GM10847 (cell line): ENCODE results near the gene ABL1.

Source experiments
- POLR2A ChIP-seq: IDR thresholded peaks from 2 replicates; pipeline ENCODE4 v1.6.1; 2011; ENCODE audit not compliant: insufficient read length; ENCODE audit errors: extremely low read depth

The ABL1 gene

DNA sequence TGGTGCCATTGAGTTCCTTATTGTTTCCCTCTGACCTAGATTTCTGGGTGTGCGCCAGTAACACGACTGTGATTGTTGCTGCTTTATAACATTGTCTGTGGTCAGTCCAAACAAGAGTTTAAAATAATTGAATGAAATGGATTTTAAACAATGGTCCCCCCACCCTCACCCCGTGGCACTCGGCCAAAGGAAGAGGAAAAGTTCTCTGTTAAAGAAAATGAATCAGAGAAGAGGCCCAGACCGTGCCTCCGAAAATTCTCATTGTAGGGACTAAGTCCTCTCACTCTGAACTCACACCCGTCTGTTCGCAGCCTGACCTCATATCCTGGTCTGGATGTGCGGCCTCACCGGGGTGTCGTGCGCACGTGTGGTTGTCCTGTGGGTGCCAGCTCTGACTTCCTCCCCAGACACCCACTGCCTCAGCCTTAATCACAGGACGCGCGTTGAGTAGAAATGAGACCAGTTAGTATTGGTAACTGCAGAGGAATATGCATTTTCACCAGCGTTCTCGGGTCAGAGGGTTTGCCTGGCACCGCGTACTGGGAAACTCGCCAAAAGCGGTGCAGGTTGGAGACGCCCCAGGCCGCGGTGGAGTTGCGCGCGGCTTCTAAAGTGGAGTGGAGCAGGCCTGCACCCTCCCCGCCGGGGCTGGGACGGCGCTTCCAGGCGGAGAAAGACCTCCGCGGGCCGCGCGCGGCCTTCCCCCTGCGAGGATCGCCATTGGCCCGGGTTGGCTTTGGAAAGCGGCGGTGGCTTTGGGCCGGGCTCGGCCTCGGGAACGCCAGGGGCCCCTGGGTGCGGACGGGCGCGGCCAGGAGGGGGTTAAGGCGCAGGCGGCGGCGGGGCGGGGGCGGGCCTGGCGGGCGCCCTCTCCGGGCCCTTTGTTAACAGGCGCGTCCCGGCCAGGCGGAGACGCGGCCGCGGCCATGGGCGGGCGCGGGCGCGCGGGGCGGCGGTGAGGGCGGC, at the start of gene ABL1:
Gene ABL1, plus strand, starts transcription at position 884 of the 966 bp plus-strand sequence. CDS start 193 bp downstream, outside the sequence.
- TF ChIP-seq POLR2A = peak; percentile 45

DNA sequence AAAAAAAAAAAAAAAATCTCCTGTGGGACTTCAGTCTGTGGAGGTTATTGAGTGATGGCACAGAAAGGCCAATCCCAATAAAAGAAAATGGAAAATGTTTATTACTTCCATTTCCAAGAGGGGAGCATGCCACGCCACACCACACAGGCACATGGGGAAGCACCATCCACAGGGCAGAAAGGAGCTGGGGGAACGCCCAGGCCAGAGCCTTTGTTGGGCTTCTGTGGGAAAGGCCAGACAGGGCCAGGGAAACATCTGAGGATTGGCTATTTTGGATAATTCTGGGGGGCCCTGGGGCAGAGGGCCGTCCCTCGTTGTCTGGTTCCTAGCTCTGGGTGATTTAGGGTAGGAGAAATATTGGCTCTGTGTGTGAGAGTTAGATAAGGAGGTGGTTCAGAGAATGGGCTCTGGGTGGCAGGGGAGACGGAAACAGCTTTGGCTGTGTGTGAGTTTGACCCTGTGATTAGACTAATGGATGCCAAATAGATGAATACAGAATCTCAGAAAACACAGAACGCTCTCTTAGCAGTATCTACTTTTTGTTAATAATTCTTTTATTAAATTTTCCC, 49.0 kb upstream of the ABL1 start:
- TF ChIP-seq POLR2A = no peak

DNA sequence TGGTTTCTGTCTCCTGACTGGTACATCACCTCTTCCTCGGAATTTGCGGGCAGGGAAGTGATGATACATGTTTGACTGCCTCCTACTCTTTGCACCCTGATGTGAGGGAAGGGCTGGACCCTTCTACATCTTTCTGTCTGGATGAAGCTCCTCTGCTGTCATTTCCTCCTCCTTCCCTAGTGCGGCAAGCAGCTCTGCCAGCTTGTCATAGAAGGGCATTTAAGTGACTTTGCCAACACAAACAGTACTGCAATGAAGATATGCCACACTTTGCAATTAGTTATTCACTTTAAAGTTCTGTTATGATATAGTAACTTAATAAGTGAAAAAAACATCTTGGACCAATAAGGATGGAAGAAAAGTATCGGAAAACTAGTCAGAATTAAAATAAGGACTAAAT, 48.5 kb upstream of the ABL1 start:
- no peak for TF ChIP-seq POLR2A

DNA sequence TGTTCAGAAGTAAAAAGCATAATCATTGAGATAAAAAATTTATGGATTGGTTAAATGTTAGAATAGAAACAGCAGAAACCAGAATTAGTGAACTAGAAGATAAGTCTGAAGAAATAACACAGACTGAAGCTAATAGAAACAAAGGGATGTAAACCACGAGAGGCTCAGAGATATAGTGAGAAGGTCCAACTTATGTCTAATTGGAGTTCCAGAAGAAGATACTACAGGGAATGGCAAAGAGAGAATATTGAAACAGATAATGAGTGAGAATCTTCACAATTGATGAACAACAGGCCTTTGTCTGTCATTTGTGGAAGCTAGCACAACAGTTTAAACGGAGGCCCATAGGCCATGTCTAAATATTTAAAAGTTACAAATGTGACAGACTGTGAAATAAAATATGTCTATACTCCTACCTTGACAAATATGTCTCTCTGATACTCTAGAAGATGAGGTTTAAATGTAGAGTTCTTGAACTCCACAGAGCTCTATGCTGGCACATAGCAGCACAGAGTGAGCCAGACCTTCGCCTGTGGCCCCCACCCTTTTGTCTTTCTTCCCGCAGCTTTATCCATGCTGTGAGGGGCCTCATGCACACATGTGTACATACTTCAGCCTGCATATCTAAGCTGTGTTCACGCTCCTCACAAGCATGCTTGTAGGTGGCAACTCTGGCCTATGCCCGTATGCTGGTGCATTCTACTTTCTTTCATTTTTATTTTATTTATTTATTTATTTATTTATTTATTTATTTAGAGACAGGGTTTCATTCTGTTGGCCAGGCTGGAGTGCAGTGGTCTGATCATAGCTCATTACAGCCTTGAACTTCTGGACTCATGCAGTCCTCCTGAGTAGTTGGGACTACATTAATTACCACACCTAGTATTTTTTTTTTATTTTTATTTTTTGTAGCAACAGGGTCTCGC, 45.0 kb upstream of the ABL1 start:
- no peak for TF ChIP-seq POLR2A

DNA sequence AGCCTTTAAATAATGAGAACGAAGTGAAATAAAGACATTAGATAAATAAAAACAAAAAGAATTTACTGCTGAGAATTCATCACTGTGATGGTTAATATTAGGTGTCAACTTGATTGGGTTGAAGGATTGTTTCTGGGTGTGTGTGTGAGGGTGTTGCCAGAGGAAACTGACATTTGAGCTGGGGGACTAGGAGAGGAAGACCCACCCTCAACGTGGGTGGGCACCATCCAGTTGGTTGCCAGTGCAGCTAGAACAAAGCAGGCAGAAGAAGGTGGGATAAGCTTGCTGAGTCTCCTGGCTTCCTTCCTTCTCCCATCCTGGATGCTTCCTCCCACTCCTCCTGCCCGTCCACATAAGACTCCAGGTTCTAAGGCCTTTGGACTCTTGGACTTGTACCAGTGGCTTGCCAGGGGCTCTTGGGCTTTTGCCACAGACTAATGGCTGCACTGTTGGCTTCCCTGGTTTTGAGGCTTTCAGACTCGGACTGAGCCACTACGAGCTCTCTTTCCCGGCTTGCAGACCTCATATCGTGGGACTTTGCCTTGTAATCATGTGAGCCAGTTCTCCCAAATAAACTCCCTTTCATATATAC, 43.7 kb upstream of the ABL1 start:
- no peak for TF ChIP-seq POLR2A

DNA sequence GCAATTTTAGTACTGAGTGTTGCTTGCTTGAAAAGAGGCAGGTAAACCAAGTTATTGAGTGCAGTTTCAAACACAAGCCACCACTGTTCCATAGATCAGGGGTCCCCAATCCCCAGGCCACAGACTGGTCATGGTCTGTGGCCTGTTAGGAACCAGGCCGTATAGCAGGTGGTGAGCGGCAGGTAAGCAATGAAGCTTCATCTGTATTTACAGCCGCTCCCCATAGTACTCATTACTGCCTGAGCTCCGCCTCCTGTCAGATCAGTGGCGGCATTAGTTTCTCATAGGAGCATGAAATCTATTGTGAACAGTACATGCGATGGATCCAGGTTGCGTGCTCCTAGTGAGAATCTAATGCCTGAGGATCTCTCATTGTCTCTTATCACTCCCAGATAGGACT, 41.5 kb upstream of the ABL1 start:
- TF ChIP-seq POLR2A = no peak

DNA sequence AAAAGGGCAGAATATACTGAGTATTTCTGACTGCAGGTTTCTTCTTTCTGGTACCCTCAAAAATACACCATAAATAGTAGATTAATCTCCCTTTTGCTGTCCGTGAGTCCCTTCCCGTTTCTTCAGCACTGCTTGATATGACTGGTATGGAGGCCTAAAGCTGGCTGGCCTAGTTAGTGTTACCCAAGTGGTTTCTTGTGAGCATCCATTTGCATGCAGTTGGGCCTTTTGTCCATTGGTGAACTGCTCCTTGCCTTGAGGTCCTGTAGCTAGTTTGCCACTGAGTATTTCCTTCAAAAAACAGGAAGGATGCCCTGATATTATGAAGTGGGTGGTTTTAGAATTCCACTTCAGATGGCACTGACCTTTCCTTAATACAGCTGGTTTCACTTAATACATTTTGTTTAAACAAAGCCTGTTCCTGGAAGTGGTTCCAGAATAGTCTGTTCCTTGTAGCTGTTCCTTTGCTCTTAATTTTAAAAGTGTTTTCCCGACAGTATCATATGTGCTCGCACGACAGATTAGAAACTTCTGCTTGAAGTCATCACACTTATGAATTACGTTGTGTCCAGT, 40.0 kb upstream of the ABL1 start:
- TF ChIP-seq POLR2A = no peak

DNA sequence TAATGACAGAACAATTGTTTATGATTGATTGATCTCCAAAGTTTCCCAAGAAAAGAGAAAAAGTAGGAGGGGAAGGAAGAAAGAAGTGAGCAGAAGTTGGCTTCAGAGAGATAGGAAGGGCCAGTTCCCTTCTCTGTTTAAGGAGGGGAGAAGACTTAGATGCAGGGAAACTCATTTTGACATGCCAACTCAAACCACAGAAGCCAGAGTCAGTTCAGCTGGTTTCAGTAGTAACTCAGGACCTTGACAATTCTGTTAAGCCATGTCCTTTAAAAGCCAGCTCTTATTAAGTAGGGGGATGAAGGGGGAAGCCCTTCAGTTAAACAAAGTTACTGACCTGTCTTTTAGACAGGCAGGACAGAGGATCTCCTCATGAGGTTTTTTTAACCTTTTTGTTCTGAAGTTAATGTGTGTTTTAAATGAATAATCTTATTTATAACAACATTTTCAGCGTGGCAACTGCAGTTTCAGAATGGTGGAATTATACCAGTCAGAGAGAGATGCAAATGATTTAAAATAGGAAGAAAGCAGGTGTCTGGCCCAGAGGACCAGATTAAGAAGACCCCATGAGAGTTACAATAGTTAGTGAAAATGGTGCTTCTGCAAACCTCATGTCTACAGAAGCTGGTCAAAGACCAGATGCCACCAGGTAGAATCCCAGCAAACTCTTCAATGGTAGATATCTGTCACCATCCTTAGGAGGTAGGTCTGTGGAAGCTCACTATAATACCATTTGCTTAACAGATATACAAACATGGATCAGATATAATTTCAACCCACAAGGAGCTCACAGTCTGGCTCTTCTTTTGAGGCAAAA, 29.3 kb upstream of the ABL1 start:
- TF ChIP-seq POLR2A = no peak

DNA sequence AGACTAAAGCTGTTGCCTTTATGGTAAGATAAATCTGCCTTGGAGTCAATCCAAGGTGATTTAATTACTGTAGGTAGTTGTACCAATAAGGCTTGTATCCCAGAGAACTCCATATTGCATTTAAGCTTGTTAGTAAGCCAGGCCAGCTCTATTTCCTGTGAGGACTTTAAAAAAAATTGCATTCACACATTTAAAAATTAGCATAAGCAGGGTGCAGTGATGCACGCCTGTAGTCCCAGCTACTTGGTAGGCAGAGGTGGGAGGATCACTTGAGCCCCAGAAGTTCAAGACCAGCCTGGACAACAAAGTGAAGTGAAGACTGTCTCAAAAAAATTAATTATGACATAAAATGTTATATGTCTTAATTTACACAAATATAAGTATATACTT, 28.7 kb upstream of the ABL1 start:
- TF ChIP-seq POLR2A = no peak

DNA sequence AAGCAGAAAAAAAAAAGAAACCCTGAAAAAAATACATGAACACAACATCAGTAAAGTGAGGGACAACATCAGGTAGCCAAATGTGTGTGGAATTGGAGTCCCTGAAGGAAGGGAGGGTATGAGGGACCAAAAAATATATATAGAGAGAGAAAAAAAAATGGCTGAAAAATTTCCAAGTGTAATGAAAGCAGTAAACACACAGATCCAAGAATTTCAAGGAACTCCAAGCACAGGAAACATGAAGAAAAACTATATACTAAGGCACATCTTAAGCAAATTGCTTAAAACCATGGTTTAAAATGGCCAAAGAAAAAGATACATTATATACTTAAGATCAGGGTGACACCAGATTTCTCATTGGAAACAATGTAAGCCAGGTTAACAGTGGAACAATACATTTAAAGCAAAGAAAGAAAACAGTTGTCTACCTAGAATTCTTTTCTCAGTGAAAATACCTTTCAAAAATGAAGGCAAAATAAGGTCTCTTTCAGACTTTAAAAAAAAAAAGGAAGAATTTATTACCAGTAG, 24.4 kb upstream of the ABL1 start:
- no peak for TF ChIP-seq POLR2A

DNA sequence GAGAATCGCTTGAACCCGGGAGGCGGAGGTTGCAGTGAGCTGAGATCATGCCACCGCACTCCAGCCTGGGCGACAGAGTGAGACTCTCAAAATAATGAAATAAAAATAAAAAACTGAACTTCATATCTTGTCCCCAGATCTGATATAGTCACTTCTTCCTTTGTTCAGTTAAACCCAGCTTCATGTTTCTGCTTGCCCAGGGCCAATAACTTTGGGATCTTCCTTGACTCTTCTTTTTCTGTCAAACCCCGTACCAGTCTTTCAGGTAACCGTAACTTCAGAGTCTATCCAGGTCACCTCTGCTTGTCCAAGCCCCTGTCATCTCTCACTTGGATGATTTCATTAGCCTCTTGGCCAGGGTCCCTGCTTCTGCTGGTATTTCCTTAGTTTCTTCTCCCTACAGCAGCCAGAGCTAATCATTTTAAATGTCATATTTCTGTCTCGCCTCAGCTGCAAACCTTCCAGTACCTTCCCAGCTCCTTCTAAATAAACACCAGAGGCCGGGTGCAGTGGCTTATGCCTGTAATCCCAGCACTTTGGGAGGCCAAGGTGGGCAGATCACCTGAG, 19.7 kb upstream of the ABL1 start:
- TF ChIP-seq POLR2A = no peak

DNA sequence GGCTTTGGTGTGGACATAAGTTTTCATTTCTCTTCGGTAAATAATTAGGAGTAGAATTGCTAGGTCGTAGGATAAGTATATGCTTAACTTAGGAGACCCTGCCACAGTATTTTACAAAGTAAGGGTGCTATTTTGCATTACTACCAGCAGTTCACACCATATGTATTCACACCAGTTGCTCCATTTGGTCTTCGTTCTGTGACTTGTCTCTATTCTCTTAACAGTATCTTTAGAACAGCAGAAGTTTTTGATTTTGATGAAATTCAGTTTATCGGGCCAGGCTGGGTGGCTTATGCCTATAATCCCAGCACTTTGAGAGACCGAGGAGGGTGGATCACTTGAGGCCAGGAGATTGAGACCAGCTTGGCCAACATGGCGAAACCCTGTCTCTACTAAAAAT, 17.1 kb upstream of the ABL1 start:
- no peak for TF ChIP-seq POLR2A

DNA sequence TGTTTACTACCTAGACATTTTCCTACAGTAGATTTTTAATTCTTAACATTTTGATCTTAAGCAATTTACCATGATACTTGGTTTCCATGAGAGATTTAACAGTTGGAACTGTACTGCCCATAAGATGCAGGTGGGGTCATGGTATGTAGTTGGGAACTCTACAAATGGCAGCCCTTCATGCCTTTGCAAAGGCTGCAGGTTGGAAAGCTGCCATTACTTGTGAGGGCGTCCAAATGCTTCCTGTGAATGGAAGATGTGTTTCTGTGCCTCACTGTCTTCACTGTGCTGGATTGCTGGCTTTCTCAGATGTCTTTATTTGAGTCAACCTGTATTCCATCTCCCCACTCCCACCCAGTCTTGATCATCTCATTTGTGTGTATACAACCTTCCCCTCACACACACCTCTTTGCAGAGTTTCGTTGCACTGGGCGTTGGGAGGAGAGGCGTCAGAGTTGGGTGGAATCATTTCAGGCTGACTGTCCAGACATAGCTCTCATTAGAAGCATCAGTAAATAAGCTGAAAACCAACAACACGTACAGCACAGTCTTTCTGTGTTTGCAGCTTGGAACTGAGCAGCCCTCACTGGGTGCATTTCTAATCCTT, 14.8 kb upstream of the ABL1 start:
- no peak for TF ChIP-seq POLR2A
